HG02884 (cell line): ENCODE results near the gene HOGA1.
"Not testable (repeated sequence)": the region's sequence is repeated elsewhere in the genome, so short reads cannot be mapped to it uniquely, and the experiment has no call there.

Experiments used
- ATAC-seq: cut with Tn5 transposase; IDR thresholded peaks from one replicate; pipeline ENCODE4 v1.9.1; 2021; ENCODE audit warnings: mild to moderate bottlenecking, moderate library complexity; ENCODE audit not compliant: unreplicated experiment

HOGA1 gene

GRCh38 chr10:97607095-97607636 lies 23.0 kb downstream of the HOGA1 start:
- ATAC-seq: no peak

GRCh38 chr10:97608991-97609561 lies 24.9 kb downstream of the HOGA1 start:
- no peak for ATAC-seq

- no peak for ATAC-seq
Measured at GRCh38 chr10:97611473-97611872, 27.3 kb downstream of the HOGA1 start.

- no peak for ATAC-seq
Measured at GRCh38 chr10:97612386-97612785, 28.2 kb downstream of the HOGA1 start.

GRCh38 chr10:97618285-97618684 lies 34.1 kb downstream of the HOGA1 start:
- no peak for ATAC-seq

GRCh38 chr10:97618733-97619132 lies 34.5 kb downstream of the HOGA1 start:
- ATAC-seq: no peak

GRCh38 chr10:97623277-97623676 lies 39.1 kb downstream of the HOGA1 start:
- ATAC-seq: no peak

GRCh38 chr10:97627731-97628130 lies 43.5 kb downstream of the HOGA1 start:
- ATAC-seq: no peak

GRCh38 chr10:97628228-97628627 lies 44.0 kb downstream of the HOGA1 start:
- ATAC-seq: no peak

- no peak for ATAC-seq
Measured at GRCh38 chr10:97629289-97629688, 45.1 kb downstream of the HOGA1 start.

GRCh38 chr10:97631098-97631497 lies 46.9 kb downstream of the HOGA1 start:
- ATAC-seq: no peak

GRCh38 chr10:97632949-97633884 lies 49.0 kb downstream of the HOGA1 start, which contains the start of gene MORN4:
Gene MORN4 (minus strand): TSS chr10:97633500. CDS start chr10:97619653, 13,847 bp downstream.
- peak; percentile 99 for ATAC-seq

GRCh38 chr10:97633921-97634320 lies 49.7 kb downstream of the HOGA1 start:
- ATAC-seq: no peak

GRCh38 chr10:97635577-97635976 lies 51.4 kb downstream of the HOGA1 start:
- ATAC-seq: no peak

GRCh38 chr10:97639090-97639489 lies 54.9 kb downstream of the HOGA1 start:
- ATAC-seq: not testable (repeated sequence)

GRCh38 chr10:97640174-97640867 lies 56.1 kb downstream of the HOGA1 start, which contains the start of gene PI4K2A:
Gene PI4K2A (plus strand): TSS chr10:97640671. CDS start chr10:97640743, 72 bp downstream.
- peak; percentile 98 for ATAC-seq

- ATAC-seq: peak; percentile 18
Measured at GRCh38 chr10:97640868-97641811, 57.0 kb downstream of the HOGA1 start.

- not testable (repeated sequence) for ATAC-seq
Measured at GRCh38 chr10:97642471-97643159, 58.4 kb downstream of the HOGA1 start.

GRCh38 chr10:97643441-97643985 lies 59.3 kb downstream of the HOGA1 start:
- no peak for ATAC-seq
